ENCODE measurements around the gene WNT9B.

Gene WNT9B

GRCh38 chr17:46889519-46889918, 38.1 kb downstream of the WNT9B start:
- Histone ChIP-seq H4K20me1 (no peaks in the 10 kb centered on the region), H3K9ac (no peak overlapping the region), H3K36me3 (no peaks in the 10 kb centered on the region), H3K4me1 (peaks cover 16% of the 10 kb centered on the region), H3K27ac (no peak overlapping the region), H3K9me3 (no peaks in the 10 kb centered on the region), H3K27me3 (no peaks in the 10 kb centered on the region), H3K4me3 (no peak overlapping the region), H3K4me2 (0 out of 2 replicates have a peak overlapping the region, but pooled peaks have one; percentile 41)
- TF ChIP-seq Cebpa-rat (IDR thresholded peaks at IDR 0.05) = no peak

- H3K9ac ChIP-seq = no peak overlapping the region
- no peaks in the 10 kb centered on the region for H3K27me3 ChIP-seq
Measured at GRCh38 chr17:46889992-46890564, 38.7 kb downstream of the WNT9B start.

GRCh38 chr17:46890638-46891037, 39.3 kb downstream of the WNT9B start:
- H3K9ac ChIP-seq = no peak overlapping the region
- H3K9me3 ChIP-seq = no peaks in the 10 kb centered on the region
- TF ChIP-seq Cebpa-rat (IDR thresholded peaks at IDR 0.05) = no peak
- no peaks in the 10 kb centered on the region for H4K20me1 ChIP-seq
- H3K4me1 ChIP-seq = peaks cover 16% of the 10 kb centered on the region
- H3K4me2 ChIP-seq = peak overlapping the region; percentile 41
- no peak overlapping the region for H3K27ac ChIP-seq
- no peaks in the 10 kb centered on the region for H3K36me3 ChIP-seq
- no peak overlapping the region for H3K4me3 ChIP-seq
- no peaks in the 10 kb centered on the region for H3K27me3 ChIP-seq

More at GRCh38 chr17:46889992-46890564, 38.7 kb downstream of the WNT9B start:
- Histone ChIP-seq H3K9me3 (no peaks in the 10 kb centered on the region), H3K4me1 (peaks cover 16% of the 10 kb centered on the region), H3K36me3 (no peaks in the 10 kb centered on the region), H4K20me1 (no peaks in the 10 kb centered on the region), H3K27ac (no peak overlapping the region), H3K4me2 (peak overlapping the region; percentile 41), H3K4me3 (no peak overlapping the region)
- TF ChIP-seq Cebpa-rat (IDR thresholded peaks at IDR 0.05) = no peak

GRCh38 chr17:46892192-46892703, 40.9 kb downstream of the WNT9B start:
- H3K4me3 ChIP-seq = no peak overlapping the region
- H3K36me3 ChIP-seq = no peaks in the 10 kb centered on the region
- H3K4me1 ChIP-seq = peaks cover 16% of the 10 kb centered on the region
- H3K27ac ChIP-seq = no peak overlapping the region
- H3K9ac ChIP-seq = no peak overlapping the region
- TF ChIP-seq Cebpa-rat (IDR thresholded peaks at IDR 0.05) = no peak
- H3K27me3 ChIP-seq = no peaks in the 10 kb centered on the region
- no peak overlapping the region for H3K4me2 ChIP-seq
- H3K9me3 ChIP-seq = no peaks in the 10 kb centered on the region
- no peaks in the 10 kb centered on the region for H4K20me1 ChIP-seq

- Histone ChIP-seq H4K20me1 (no peaks in the 10 kb centered on the region), H3K27me3 (no peaks in the 10 kb centered on the region), H3K27ac (no peak overlapping the region)
Measured at GRCh38 chr17:46894024-46894423, 42.6 kb downstream of the WNT9B start.

GRCh38 chr17:46894476-46895151, 43.2 kb downstream of the WNT9B start:
- Histone ChIP-seq H3K4me1 (peaks cover 16% of the 10 kb centered on the region), H3K27me3 (no peaks in the 10 kb centered on the region), H3K9ac (no peak overlapping the region), H3K4me2 (no peak overlapping the region), H3K27ac (no peak overlapping the region), H4K20me1 (no peaks in the 10 kb centered on the region), H3K36me3 (no peaks in the 10 kb centered on the region), H3K9me3 (peaks cover 11% of the 10 kb centered on the region), H3K4me3 (no peak overlapping the region)
- TF ChIP-seq Cebpa-rat (IDR thresholded peaks at IDR 0.05) = no peak

More at GRCh38 chr17:46894024-46894423, 42.6 kb downstream of the WNT9B start:
- Histone ChIP-seq H3K4me1 (peaks cover 16% of the 10 kb centered on the region), H3K4me3 (no peak overlapping the region), H3K9me3 (peaks cover 10% of the 10 kb centered on the region), H3K36me3 (no peaks in the 10 kb centered on the region), H3K4me2 (no peak overlapping the region), H3K9ac (no peak overlapping the region)
- no peak for TF ChIP-seq Cebpa-rat (IDR thresholded peaks at IDR 0.05)

- no peaks in the 10 kb centered on the region for H3K27me3 ChIP-seq
- H3K36me3 ChIP-seq = no peaks in the 10 kb centered on the region
- H4K20me1 ChIP-seq = no peaks in the 10 kb centered on the region
- H3K9me3 ChIP-seq = peaks cover 11% of the 10 kb centered on the region
- H3K9ac ChIP-seq = no peak overlapping the region
- no peak overlapping the region for H3K4me2 ChIP-seq
- no peak overlapping the region for H3K27ac ChIP-seq
- H3K4me1 ChIP-seq = peaks cover 11% of the 10 kb centered on the region
- TF ChIP-seq Cebpa-rat (IDR thresholded peaks at IDR 0.05) = no peak
- no peak overlapping the region for H3K4me3 ChIP-seq
Measured at GRCh38 chr17:46895171-46895570, 43.8 kb downstream of the WNT9B start.

GRCh38 chr17:46896991-46897390, 45.6 kb downstream of the WNT9B start:
- Histone ChIP-seq H3K36me3 (no peaks in the 10 kb centered on the region), H3K4me1 (no peaks in the 10 kb centered on the region), H3K4me3 (no peak overlapping the region), H4K20me1 (no peaks in the 10 kb centered on the region), H3K9me3 (peaks cover 11% of the 10 kb centered on the region), H3K27me3 (no peaks in the 10 kb centered on the region), H3K9ac (no peak overlapping the region), H3K4me2 (no peak overlapping the region), H3K27ac (no peak overlapping the region)
- no peak for TF ChIP-seq Cebpa-rat (IDR thresholded peaks at IDR 0.05)

- H3K4me1 ChIP-seq = no peaks in the 10 kb centered on the region
- H3K36me3 ChIP-seq = no peaks in the 10 kb centered on the region
- no peak overlapping the region for H3K4me3 ChIP-seq
- H3K27ac ChIP-seq = no peak overlapping the region
- TF ChIP-seq Cebpa-rat (IDR thresholded peaks at IDR 0.05) = no peak
- H3K4me2 ChIP-seq = no peak overlapping the region
- no peaks in the 10 kb centered on the region for H3K27me3 ChIP-seq
- H3K9ac ChIP-seq = no peak overlapping the region
- peaks cover 11% of the 10 kb centered on the region for H3K9me3 ChIP-seq
- no peaks in the 10 kb centered on the region for H4K20me1 ChIP-seq
Measured at GRCh38 chr17:46898364-46898763, 47.0 kb downstream of the WNT9B start.

GRCh38 chr17:46898860-46899259, 47.5 kb downstream of the WNT9B start:
- Histone ChIP-seq H3K27me3 (no peaks in the 10 kb centered on the region), H3K4me1 (no peaks in the 10 kb centered on the region), H4K20me1 (no peaks in the 10 kb centered on the region), H3K4me3 (no peak overlapping the region), H3K9me3 (peaks cover 11% of the 10 kb centered on the region), H3K4me2 (no peak overlapping the region), H3K36me3 (no peaks in the 10 kb centered on the region), H3K9ac (no peak overlapping the region), H3K27ac (no peak overlapping the region)
- TF ChIP-seq Cebpa-rat (IDR thresholded peaks at IDR 0.05) = no peak
